HG02763 (cell line): ENCODE measurements around the gene SUSD5.

ENCODE experiments used
- ATAC-seq: cut with Tn5 transposase; IDR thresholded peaks from one replicate; pipeline ENCODE4 v1.9.1; 2021; ENCODE audit warnings: mild to moderate bottlenecking, moderate library complexity; ENCODE audit not compliant: unreplicated experiment

The SUSD5 gene

DNA sequence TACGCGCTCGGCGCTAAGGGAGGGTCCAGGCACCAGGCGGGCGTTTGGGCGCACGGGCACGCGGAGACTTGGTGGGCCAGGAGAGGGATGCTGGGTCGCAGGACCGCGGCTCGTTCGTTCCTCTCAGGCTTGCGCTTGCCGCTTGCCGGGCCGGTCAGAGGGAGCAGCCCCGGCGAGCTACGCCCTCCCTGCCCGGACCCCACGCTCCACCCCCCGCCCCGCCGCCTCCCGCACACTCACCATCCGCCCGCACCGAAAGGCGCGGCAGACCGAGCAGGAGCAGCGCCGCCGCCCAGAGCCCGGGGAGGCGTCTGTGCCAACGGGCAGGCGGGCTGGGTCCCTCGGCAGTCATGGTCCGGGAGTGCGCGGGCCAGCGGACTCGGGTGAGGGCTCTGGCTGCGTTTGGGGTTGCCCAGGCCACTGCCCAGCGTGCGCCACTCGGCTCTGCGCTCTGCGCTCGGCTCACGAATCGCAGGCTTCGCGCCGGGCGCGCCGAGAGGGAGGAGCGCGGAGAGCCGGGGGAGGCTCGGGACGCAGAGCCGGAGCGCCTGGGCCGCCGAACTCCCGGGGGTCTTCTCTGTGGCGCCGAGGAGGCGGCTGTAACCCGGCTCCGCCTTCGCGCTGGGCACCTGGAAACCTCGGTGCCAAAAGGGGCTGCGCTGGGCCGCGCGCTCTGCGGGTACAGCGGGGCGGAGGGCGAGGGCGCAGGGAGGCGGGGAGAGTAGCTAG, at the start of gene SUSD5:
SUSD5 (minus strand) TSS at position 365 of the 729 bp plus-strand sequence; CDS start at position 352, 13 bp downstream.
- no peak for ATAC-seq

DNA sequence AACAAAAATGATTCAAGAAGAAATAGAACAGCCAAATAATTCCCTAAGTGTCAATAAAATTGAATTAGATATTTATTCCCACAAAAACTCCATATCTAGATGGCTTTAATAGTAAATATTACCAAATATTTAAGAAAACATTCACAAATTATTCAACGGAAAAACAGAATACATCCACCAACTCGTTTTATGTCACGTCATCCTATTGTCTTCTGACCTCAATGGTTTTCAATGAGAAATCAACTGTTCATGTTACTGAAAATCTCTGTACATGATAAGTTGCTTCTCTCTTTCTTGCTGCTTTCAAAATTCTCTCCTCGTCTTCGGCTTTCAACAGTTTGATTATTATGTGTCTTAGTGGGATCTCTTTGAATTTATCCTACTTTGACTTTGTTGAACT, 41.5 kb upstream of the SUSD5 start:
- no peak for ATAC-seq

DNA sequence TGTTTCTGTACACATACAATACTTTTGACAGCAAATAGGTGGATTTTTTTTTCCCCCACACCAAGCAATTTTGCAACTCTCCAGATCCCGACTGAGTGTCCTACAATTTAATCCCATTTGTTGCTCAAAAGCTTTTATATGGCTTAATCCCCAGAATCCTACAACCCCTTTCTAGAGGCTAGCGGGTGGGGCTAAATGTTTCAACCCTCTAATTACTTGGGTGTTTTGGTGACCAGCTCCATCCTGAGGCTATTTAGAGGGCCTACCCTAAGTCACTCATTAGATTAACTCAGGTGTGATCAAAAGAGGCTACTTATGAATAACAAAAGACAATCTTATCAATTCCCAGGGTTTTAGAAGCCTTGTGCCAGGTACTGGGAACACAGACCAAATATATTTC, 37.6 kb upstream of the SUSD5 start:
- no peak for ATAC-seq

GRCh38 chr3:33250712-33251111, 32.1 kb upstream of the SUSD5 start:
- no peak for ATAC-seq

GRCh38 chr3:33246786-33247185, 28.2 kb upstream of the SUSD5 start:
- ATAC-seq, result no peak

GRCh38 chr3:33240261-33240660, 21.7 kb upstream of the SUSD5 start:
- ATAC-seq, result no peak

DNA sequence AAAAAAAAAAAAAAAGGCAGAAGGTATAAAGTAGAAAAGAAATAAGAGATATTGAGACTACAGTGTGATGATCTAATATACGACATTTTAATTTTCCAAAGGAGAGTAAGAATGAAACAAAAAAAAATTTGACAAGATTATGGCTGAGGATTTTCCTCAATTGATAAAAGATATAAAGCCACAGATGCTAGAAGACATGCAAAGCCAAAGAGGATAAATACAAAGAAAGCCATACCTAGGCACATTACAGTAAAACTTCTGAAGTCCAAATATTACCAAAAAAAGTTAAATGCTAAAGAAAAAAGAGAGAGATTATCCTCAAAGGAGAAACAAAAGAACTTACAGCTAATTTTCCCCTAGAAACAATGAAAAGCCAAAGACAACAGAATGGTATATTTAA, 20.3 kb upstream of the SUSD5 start:
- no peak for ATAC-seq

- no peak for ATAC-seq
Observed at GRCh38 chr3:33237439-33237838, 18.8 kb upstream of the SUSD5 start.

- no peak for ATAC-seq
Observed at GRCh38 chr3:33236005-33236404, 17.4 kb upstream of the SUSD5 start.

DNA sequence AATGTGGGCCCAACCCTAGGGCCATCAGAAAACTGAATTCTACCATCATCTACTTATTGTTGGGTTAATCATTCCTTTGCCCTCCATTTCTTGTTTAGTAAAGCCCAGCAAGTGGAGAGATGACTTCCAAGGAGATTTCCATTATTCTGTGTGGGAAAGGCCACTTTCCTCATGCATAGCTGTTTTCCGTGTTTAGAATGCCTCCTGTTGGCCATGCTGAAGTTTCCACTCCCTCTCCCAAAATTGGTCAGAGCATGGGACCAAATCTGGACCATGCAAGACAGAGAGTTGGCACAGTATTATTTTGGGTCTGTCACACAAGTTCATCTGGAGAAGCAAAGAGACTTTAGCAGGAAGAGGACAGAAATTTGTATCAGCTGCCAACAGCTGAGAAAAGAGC, 15.3 kb upstream of the SUSD5 start:
- no peak for ATAC-seq

DNA sequence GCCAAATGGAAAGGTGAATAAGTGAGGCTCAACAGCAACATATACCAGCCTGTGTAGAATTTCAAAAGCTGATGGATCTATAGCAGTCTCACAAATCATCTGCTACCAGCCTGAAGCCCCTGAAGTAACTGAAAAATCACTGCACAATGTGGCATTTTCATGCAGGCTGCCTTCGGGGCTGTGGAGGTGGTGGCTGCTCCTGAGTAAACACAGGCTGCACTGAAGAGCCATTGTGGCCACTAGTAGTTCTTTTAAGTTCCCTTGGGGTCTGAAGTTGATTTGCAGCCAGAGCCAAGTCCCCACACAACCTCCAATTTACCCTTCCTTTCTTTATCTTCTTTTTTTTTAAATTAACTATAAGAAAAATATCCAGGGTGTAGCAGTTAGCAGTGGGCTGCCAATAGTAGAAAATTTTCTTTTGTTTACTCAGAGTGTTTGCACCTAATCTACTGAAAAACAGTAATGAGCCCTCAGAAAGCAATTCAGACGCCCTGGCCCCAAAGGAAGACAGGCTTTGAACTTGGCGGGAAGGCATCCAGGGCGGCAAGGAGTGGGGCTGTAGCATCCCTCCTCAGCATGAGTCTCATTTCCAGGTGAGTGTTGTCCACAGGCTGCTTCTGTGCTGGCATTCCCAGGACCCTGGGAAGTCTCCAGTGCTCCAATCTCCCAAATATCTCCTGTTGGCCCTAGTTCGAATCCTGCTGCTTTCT, 13.3 kb upstream of the SUSD5 start:
- ATAC-seq, result no peak

GRCh38 chr3:33229947-33230346, 11.3 kb upstream of the SUSD5 start:
- ATAC-seq, result no peak

GRCh38 chr3:33229066-33229465, 10.5 kb upstream of the SUSD5 start:
- no peak for ATAC-seq

DNA sequence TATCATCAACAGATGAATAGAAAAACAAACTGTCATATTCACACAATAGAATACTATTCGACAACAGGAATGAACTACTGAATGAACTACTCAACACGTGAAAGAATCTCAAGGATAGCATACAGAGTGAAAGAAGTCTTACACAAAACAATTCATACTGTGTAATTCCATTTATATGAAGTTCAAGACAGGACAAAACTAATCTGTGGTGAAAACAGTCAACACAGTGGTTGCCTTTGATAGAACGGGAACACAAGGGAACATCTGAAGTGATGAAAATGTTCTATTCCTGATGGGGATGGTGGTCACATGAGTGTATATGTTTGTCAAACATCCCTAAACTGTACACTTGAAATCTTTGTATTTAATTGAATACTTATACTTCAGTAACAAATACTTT, 2.6 kb upstream of the SUSD5 start:
- ATAC-seq, result no peak

DNA sequence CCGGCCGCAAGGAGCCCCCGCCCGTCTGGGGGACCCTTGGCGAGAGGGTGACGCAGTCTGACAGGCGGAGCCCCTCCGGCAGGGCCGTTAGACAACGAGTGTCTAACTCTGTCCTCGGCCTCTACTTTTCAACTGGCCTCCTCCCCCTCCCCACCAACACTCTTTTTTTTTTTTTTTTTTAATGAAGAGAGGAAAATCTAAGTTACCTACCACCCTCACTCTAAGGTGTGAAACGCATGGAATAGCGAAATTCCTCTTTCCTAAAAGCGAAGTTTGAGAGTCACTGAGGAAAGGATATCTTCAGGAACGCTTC, 521 bp upstream of the SUSD5 start:
- no peak for ATAC-seq

- no peak for ATAC-seq
Observed at GRCh38 chr3:33217866-33218445, 654 bp downstream of the SUSD5 start.

DNA sequence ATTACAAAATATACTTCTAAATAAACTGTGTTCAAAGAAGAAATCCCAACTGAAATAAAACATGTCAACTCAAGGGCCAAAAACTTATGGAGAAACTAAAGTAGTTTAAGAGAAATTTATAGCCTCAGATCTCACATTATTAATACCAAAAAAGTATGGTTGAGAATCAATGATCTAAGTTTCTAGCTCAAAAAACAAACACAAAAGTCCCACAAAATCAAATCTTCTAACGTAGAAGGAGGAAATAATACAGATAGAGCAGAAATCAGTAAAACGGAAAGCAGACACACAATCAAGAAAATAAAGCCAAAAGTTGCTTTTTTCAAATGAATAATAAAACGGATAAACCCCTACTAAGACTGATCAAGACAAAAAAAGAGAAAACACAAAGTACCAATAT, 2.9 kb downstream of the SUSD5 start:
- no peak for ATAC-seq

- no peak for ATAC-seq
Observed at GRCh38 chr3:33212406-33212805, 6.2 kb downstream of the SUSD5 start.

DNA sequence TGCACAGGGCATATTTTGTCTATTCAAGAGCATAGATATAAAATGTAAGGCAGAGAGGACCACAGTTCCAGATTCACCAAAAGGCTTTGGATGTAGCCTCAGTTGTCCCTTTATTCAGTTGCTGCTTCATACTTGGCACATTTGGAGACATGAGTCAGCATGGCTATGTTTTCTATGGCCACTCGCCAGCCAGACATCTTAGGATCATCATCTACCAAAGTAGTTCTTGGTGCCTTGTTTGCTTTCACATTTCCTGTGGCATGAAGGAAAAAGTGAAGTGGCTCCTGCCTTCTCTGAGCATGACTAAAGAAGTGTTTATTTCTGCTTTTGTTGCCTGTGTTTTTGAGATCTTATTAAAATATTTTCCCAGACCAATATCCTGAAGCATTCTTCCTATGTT, 7.2 kb downstream of the SUSD5 start:
- ATAC-seq, result no peak

GRCh38 chr3:33209357-33209756, 9.3 kb downstream of the SUSD5 start:
- ATAC-seq, result no peak

- no peak for ATAC-seq
Observed at GRCh38 chr3:33202711-33203457, 15.7 kb downstream of the SUSD5 start.

GRCh38 chr3:33201195-33201594, 17.4 kb downstream of the SUSD5 start:
- ATAC-seq, result no peak
